ENCODE results near the gene AVPR2.

Gene AVPR2

DNA sequence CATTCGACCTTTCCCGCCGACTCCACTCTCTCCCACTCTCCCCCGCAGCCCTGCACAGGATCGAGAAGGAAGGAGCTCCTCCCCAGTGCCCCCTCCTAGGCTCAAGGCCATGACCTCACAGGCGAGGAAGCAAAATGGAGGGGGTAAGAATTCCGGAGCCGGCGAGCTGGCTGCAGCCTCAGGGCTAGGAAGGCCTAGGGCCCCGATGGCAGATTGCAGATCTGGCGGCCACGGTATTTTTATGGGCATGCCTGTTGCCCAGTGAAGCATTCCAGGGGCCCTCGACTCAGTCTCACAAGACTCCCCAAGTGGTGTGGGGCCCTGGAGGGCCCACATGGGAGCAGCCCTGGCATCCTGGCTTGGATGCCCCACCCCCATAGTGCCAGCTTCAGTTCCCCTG is 17.6 kb upstream of the AVPR2 start:
- no peak overlapping the region for H3K27ac ChIP-seq (ENCODE audit: poor library complexity, severe bottlenecking)
- ATAC-seq (ENCODE audit: low read depth): no peak
- H3K9me3 ChIP-seq (ENCODE audit: severe bottlenecking): no peaks in the 10 kb centered on the region
- H3K36me3 ChIP-seq (ENCODE audit: low read depth): no peaks in the 10 kb centered on the region
- H3K4me3 ChIP-seq (ENCODE audit: severe bottlenecking): no peak overlapping the region
- no peak for DNase-seq (ENCODE audit: low spot score)
- peaks cover 9% of the 10 kb centered on the region for H3K4me1 ChIP-seq (ENCODE audit: insufficient read depth, poor library complexity, severe bottlenecking)
- TF ChIP-seq, protein P1, sequence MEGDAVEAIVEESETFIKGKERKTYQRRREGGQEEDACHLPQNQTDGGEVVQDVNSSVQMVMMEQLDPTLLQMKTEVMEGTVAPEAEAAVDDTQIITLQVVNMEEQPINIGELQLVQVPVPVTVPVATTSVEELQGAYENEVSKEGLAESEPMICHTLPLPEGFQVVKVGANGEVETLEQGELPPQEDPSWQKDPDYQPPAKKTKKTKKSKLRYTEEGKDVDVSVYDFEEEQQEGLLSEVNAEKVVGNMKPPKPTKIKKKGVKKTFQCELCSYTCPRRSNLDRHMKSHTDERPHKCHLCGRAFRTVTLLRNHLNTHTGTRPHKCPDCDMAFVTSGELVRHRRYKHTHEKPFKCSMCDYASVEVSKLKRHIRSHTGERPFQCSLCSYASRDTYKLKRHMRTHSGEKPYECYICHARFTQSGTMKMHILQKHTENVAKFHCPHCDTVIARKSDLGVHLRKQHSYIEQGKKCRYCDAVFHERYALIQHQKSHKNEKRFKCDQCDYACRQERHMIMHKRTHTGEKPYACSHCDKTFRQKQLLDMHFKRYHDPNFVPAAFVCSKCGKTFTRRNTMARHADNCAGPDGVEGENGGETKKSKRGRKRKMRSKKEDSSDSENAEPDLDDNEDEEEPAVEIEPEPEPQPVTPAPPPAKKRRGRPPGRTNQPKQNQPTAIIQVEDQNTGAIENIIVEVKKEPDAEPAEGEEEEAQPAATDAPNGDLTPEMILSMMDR (IDR thresholded peaks at IDR 0.05; ENCODE audit: poor library complexity, severe bottlenecking): no peak
- no peaks in the 10 kb centered on the region for H3K27me3 ChIP-seq (ENCODE audit: insufficient read depth, poor library complexity, severe bottlenecking)

DNA sequence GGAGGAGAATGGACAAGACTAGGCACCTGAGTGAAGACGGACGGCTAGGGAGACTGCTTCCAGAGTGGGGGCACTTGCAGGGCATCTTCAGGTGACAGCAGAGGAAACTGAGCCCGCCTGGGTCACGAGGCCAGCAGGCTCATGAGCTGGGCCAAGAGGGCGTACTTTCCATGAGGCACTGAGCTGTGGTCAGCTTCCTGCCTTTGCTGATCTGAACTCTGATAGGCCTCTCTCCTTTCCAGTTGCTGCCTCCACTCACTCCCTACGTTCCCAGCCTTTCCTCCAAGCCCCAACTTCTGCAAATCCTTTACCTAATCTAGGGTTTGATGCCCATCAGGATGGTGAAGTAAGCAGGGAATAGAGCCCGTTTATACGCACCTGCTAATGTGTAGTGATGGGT is 17.1 kb upstream of the AVPR2 start:
- Histone ChIP-seq H3K9me3 (ENCODE audit: severe bottlenecking) (no peaks in the 10 kb centered on the region), H3K27me3 (ENCODE audit: insufficient read depth, poor library complexity, severe bottlenecking) (no peaks in the 10 kb centered on the region), H3K36me3 (ENCODE audit: low read depth) (no peaks in the 10 kb centered on the region), H3K4me1 (ENCODE audit: insufficient read depth, poor library complexity, severe bottlenecking) (peaks cover 5% of the 10 kb centered on the region), H3K27ac (ENCODE audit: poor library complexity, severe bottlenecking) (no peak overlapping the region), H3K4me3 (ENCODE audit: severe bottlenecking) (no peak overlapping the region)
- no peak for DNase-seq (ENCODE audit: low spot score)
- TF ChIP-seq, protein P1 (IDR thresholded peaks at IDR 0.05; ENCODE audit: poor library complexity, severe bottlenecking): no peak
- ATAC-seq (ENCODE audit: low read depth): no peak

DNA sequence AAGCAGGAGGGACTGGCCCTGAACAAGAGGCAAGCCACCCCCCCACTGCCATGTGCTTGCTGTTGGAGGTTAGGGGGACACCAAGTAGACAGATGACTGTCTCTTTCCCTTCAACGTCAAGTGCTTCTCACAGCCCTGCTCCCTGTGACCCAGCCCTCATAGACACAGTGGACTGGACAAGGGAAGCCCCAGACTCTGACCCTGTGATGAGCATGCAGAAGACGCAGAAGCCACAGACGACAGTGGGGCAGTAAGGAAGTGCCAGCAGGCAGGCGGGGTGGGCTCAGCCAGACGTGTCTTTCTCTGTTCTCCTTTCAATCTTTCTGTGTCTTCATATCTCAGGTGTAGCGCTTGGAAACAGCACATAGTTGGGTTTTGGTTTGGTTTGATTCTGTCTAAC is 16.1 kb upstream of the AVPR2 start:
- TF ChIP-seq, protein P1 (IDR thresholded peaks at IDR 0.05; ENCODE audit: poor library complexity, severe bottlenecking): no peak
- peaks cover 4% of the 10 kb centered on the region for H3K4me1 ChIP-seq (ENCODE audit: insufficient read depth, poor library complexity, severe bottlenecking)
- H3K9me3 ChIP-seq (ENCODE audit: severe bottlenecking): no peaks in the 10 kb centered on the region
- H3K27me3 ChIP-seq (ENCODE audit: insufficient read depth, poor library complexity, severe bottlenecking): no peaks in the 10 kb centered on the region
- ATAC-seq (ENCODE audit: low read depth) (no peak), DNase-seq (ENCODE audit: low spot score) (no peak)
- H3K27ac ChIP-seq (ENCODE audit: poor library complexity, severe bottlenecking): no peak overlapping the region
- no peaks in the 10 kb centered on the region for H3K36me3 ChIP-seq (ENCODE audit: low read depth)
- no peak overlapping the region for H3K4me3 ChIP-seq (ENCODE audit: severe bottlenecking)

DNA sequence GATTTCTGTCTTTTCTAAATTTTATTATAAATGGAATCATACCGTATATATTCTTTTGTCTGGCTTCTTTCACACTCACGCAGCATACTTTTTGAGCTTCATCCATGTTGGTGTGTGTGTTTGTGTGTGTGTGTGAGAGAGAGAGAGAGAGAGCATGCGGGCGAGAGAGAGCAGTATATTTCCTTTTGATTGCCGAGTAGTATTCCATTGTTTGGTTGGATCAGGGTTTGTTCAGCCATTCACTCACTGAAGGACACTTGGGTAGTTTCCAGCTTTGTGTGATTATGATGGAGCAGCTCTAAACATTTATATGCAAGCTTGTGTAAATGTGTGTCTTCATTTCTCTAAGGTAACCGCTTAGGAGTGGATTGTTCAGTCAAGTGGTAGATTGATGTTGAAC is 15.3 kb upstream of the AVPR2 start:
- Histone ChIP-seq H3K27ac (ENCODE audit: poor library complexity, severe bottlenecking) (no peak overlapping the region), H3K36me3 (ENCODE audit: low read depth) (no peaks in the 10 kb centered on the region)
- TF ChIP-seq, protein P1 (IDR thresholded peaks at IDR 0.05; ENCODE audit: poor library complexity, severe bottlenecking): no peak

DNA sequence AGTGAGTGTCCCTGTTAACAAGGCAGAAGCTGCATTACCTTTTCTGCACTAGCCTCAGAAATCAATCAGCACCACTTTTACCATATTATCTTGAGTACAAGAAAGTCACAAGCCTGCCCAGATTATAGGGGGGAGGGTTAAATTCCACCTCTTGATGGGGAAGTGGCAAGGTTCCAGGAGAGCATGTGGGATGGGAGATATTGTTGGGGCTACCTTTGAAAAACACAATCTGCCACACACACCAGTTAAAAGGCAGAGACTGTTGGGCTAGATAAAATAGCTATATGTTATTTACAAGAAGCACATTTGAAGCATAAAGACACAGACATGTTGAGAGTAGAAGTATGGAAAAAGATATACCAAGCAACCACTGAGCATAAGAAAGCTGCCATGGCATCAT is 6.6 kb upstream of the AVPR2 start:
- ATAC-seq (ENCODE audit: low read depth) (no peak), DNase-seq (ENCODE audit: low spot score) (no peak)
- no peak overlapping the region for H3K27ac ChIP-seq (ENCODE audit: poor library complexity, severe bottlenecking)
- no peaks in the 10 kb centered on the region for H3K36me3 ChIP-seq (ENCODE audit: low read depth)
- H3K9me3 ChIP-seq (ENCODE audit: severe bottlenecking): no peaks in the 10 kb centered on the region
- TF ChIP-seq, protein P1 (IDR thresholded peaks at IDR 0.05; ENCODE audit: poor library complexity, severe bottlenecking): no peak
- H3K4me3 ChIP-seq (ENCODE audit: severe bottlenecking): no peak overlapping the region
- peaks cover 15% of the 10 kb centered on the region for H3K4me1 ChIP-seq (ENCODE audit: insufficient read depth, poor library complexity, severe bottlenecking)
- H3K27me3 ChIP-seq (ENCODE audit: insufficient read depth, poor library complexity, severe bottlenecking): no peaks in the 10 kb centered on the region

More for the DNA sequence above, 15.3 kb upstream of the AVPR2 start:
- H3K27me3 ChIP-seq (ENCODE audit: insufficient read depth, poor library complexity, severe bottlenecking): no peaks in the 10 kb centered on the region
- no peak overlapping the region for H3K4me3 ChIP-seq (ENCODE audit: severe bottlenecking)
- H3K4me1 ChIP-seq (ENCODE audit: insufficient read depth, poor library complexity, severe bottlenecking): peaks cover 3% of the 10 kb centered on the region
- no peaks in the 10 kb centered on the region for H3K9me3 ChIP-seq (ENCODE audit: severe bottlenecking)
- ATAC-seq (ENCODE audit: low read depth) (no peak), DNase-seq (ENCODE audit: low spot score) (no peak)

All from RWPE2 (cell line).